ENCODE results near the gene PSME2. TPM values are rescaled to one million over a fixed set of nuclear protein-coding genes. Genes with fewer than 3 reads are reported as not detected.
A peak's percentile ranks its signal among the peaks of the same experiment; 100 is the strongest.

PSME2 gene, protein sequence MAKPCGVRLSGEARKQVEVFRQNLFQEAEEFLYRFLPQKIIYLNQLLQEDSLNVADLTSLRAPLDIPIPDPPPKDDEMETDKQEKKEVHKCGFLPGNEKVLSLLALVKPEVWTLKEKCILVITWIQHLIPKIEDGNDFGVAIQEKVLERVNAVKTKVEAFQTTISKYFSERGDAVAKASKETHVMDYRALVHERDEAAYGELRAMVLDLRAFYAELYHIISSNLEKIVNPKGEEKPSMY
- 107 and 115 TPM in 2 replicates for total RNA-seq (2013; cell fraction: nucleolus; rRNA removed)
- total RNA-seq (2014; rRNA removed), result 861 and 965 TPM in 2 replicates
- total RNA-seq (2014; rRNA removed; fragmentation: Illumina TruSeq; extraction: Trizol), result 713 and 731 TPM in 2 replicates
- 554 and 559 TPM in 2 replicates for total RNA-seq (2021)
- 477 TPM for polyA plus RNA-seq (2011; ENCODE audit: low read depth)
- 409 and 510 TPM in 2 replicates for polyA plus RNA-seq (2011; rRNA removed)
- polyA plus RNA-seq (2011; cell fraction: cytosol; rRNA removed), result 329 and 453 TPM in 2 replicates
- 907 and 945 TPM in 2 replicates for polyA plus RNA-seq (2011; cell fraction: nucleus; rRNA removed)
- 335 and 418 TPM in 2 replicates for polyA plus RNA-seq (2012)
- polyA plus RNA-seq (2014; fragmentation: Illumina TruSeq; extraction: Trizol), result 828 and 873 TPM in 2 replicates
- 1,000 to 10,000 TPM; 3,045 to 3,542 TPM for polyA plus RNA-seq (2014; fragmentation: Nextera tagmentation; extraction: Ambion mirVana)
- polyA plus RNA-seq (2014; rRNA removed), result 862 and 900 TPM in 2 replicates
- polyA plus RNA-seq (2016; fragmentation: Nextera tagmentation; extraction: Ambion mirVana), result 1,000 to 10,000 TPM; 1,453 to 1,543 TPM
- polyA minus RNA-seq (2011; rRNA and poly(A)+ RNA removed), result 154 and 207 TPM in 2 replicates
- 61.7 and 82.5 TPM in 2 replicates for polyA minus RNA-seq (2011; cell fraction: cytosol; rRNA and poly(A)+ RNA removed)
- polyA minus RNA-seq (2011; cell fraction: nucleus; rRNA and poly(A)+ RNA removed), result 139 and 176 TPM in 2 replicates
- percentile 94 among the genes with signal in this experiment for Bru-seq, nascent RNA
- percentile 98 among the genes with signal in this experiment for BruChase-seq, experiment 1, labeled RNA remaining after a 6-hour chase
- percentile 96 among the genes with signal in this experiment for BruChase-seq, experiment 2, labeled RNA remaining after a 2-hour chase
- long read RNA-seq, experiment 1, transcript PSME2-203 (11 exons, 1,502 nt), result minor isoform, 6 of 654 reads
- long read RNA-seq, experiment 1, transcript PSME2-201 (11 exons, 1,404 nt), result major isoform, 597 of 654 reads
- long read RNA-seq, experiment 1, transcript PSME2-213 (10 exons, 755 nt), result minor isoform, 8 of 654 reads
- long read RNA-seq, experiment 1, partial matches to known transcripts, result 6 of 654 reads
- long read RNA-seq, experiment 1, other reads (novel, unspliced or antisense), result 37 of 654 reads
- long read RNA-seq, experiment 2, transcript PSME2-203 (11 exons, 1,502 nt), result minor isoform, 22 of 2,856 reads
- long read RNA-seq, experiment 2, transcript PSME2-209 (8 exons, 1,721 nt), result minor isoform, 5 of 2,856 reads
- long read RNA-seq, experiment 2, transcript PSME2-213 (10 exons, 755 nt), result minor isoform, 13 of 2,856 reads
- long read RNA-seq, experiment 2, transcript PSME2-201 (11 exons, 1,404 nt), result major isoform, 2,608 of 2,856 reads
- long read RNA-seq, experiment 2, partial matches to known transcripts, result 44 of 2,856 reads
- long read RNA-seq, experiment 2, other reads (novel, unspliced or antisense), result 151 of 2,856 reads

DNA sequence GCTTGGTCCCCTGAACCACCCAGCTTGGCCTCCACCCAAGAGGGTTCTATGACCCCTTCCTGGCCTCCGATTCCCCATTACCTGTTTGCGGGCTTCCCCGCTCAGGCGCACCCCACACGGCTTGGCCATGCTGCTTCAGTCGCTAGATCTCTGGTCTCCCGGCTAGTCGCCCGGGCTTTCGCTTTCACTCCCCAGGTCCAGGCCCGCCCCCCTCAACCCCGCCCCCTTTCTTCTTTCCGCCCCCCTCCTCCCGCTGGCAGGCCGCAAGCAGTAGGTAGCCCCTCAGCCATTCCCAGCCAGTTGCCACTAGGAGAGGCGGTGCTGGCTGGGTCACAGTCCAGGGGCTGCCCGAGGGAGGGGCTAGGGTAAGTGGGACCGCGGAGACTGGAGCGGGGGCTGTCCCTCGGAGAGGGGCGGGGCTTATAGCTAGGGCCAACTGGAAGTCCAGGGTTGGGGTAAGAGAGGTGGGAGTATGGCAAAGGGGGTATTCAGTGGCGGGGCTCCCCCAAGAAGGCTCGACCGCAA lies at the start of gene PSME2:
Gene PSME2, minus strand, starts transcription at position 158 of the 525 bp plus-strand sequence. Its CDS starts 29 bp downstream, at position 129.
- Histone ChIP-seq H4K20me1 (ENCODE audit: control insufficient read depth, insufficient read depth) (no peaks in the 10 kb centered on the region), H3K9me3 (replicated peaks; ENCODE audit: control insufficient read depth, insufficient read depth, low read length) (no peaks in the 10 kb centered on the region; the same call in 2 of the 3 replicates), H2AFZ (ENCODE audit: control insufficient read depth, low read depth, low read length) (peak within 1 kb of the TSS; percentile 66), H3K36me3 (ENCODE audit: control insufficient read depth in 2 of 2, insufficient read depth in 2 of 2, low read length in 1 of 2) (peaks cover 15 to 44% of the 10 kb centered on the region in 2 experiments), H3K27me3 (replicated peaks in 1 of 2; ENCODE audit: control insufficient read depth in 2 of 2, insufficient read depth in 2 of 2, low read length in 1 of 2) (no peaks in the 10 kb centered on the region), H3K4me2 (ENCODE audit: control insufficient read depth, insufficient read depth) (peak within 1 kb of the TSS; percentile 88), H3K27ac (ENCODE audit: control insufficient read depth, insufficient read depth) (peak within 1 kb of the TSS; percentile 94), H3K4me3 (peak within 1 kb of the TSS; percentile 82), H3K79me2 (ENCODE audit: control insufficient read depth, insufficient read depth, low read length) (peaks cover 61% of the 10 kb centered on the region), H3K4me1 (ENCODE audit: control insufficient read depth, insufficient read depth, low read length) (peaks cover 14% of the 10 kb centered on the region), H3K9ac (ENCODE audit: control insufficient read depth, insufficient read depth, low read length) (peak within 1 kb of the TSS; percentile 88)
- DNase-seq (ENCODE audit: low read depth, low spot score) (peak; percentile 93), FAIRE-seq (peak; percentile 81), ATAC-seq (peak; percentile 81)
- 2% methylated on average over 18 of the region's 25 CpGs for WGBS (ENCODE audit: insufficient coverage, insufficient replicate concordance, low lambda C conversion rate, missing lambda C conversion rate)
- in situ Hi-C loops (cut with MboI) (no loop called here), intact Hi-C loops (cut with micrococcal nuclease; ENCODE audit: unreplicated experiment) (loop anchor here (5.0 kb wide), 1 partner anchor 151 kb away; the partner anchor contains the start of genes DHRS1 and NOP9)
- ChIA-PET SMC1A (ENCODE audit: uncharacterized antibody, unreplicated experiment) (interaction anchor here (0.6 to 4.8 kb wide), 13 partner anchors 10 to 1177 kb away, joined by 3 to 54 read pairs (median 7); partner anchors contain the start of genes DCAF11, IPO4, IRF9 and NRL), POLR2A (interaction anchor here (0.6 to 5.8 kb wide), 24 partner anchors 9 to 826 kb away, joined by 3 to 99 read pairs (median 8); partner anchors contain the start of genes CHMP4A, CIDEB, DCAF11 and IPO4), RAD21 (ENCODE audit: unreplicated experiment) (interaction anchor here (0.6 to 3.9 kb wide), 19 partner anchors 9 to 163 kb away, joined by 3 to 37 read pairs (median 6); partner anchors contain the start of genes CHMP4A, CIDEB, DCAF11 and IPO4), CTCF (interaction anchor here (0.7 to 8.2 kb wide), 15 partner anchors 10 to 285 kb away, joined by 3 to 63 read pairs (median 6); partner anchors contain the start of genes CHMP4A, CIDEB, DCAF11 and IRF9)
- no TSS peak for BruUV-seq (replicated peaks)
- TF ChIP-seq BCL11A (IDR thresholded peaks at IDR 0.05; ENCODE audit: low read depth, low read length), result no peak
- no peak for TF ChIP-seq PML (IDR thresholded peaks at IDR 0.05; ENCODE audit: low read length)
- TF ChIP-seq SIN3A (IDR thresholded peaks at IDR 0.05; ENCODE audit: low read depth, low read length), result peak; percentile 80
- no peak for TF ChIP-seq GATAD2B (conservative IDR thresholded peaks at IDR 0.05; ENCODE audit: low read depth)
- TF ChIP-seq, protein P1, sequence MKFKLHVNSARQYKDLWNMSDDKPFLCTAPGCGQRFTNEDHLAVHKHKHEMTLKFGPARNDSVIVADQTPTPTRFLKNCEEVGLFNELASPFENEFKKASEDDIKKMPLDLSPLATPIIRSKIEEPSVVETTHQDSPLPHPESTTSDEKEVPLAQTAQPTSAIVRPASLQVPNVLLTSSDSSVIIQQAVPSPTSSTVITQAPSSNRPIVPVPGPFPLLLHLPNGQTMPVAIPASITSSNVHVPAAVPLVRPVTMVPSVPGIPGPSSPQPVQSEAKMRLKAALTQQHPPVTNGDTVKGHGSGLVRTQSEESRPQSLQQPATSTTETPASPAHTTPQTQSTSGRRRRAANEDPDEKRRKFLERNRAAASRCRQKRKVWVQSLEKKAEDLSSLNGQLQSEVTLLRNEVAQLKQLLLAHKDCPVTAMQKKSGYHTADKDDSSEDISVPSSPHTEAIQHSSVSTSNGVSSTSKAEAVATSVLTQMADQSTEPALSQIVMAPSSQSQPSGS (IDR thresholded peaks at IDR 0.05; ENCODE audit: low read length), result no peak
- peak; percentile 51; the same call in 1 of the 2 replicates for TF ChIP-seq CHD2 (IDR thresholded peaks at IDR 0.05; ENCODE audit: borderline replicate concordance, low read depth, low read length)
- peak; percentile 96 for TF ChIP-seq MXI1 (IDR thresholded peaks at IDR 0.05; ENCODE audit: low read depth, low read length)
- TF ChIP-seq TBL1XR1 (IDR thresholded peaks at IDR 0.05; ENCODE audit: low read depth, low read length), result no peak
- TF ChIP-seq BHLHE40 (IDR thresholded peaks at IDR 0.05; ENCODE audit: borderline replicate concordance in 1 of 2, low read depth in 2 of 2, low read length in 1 of 2), result peak in 1 of 2 experiments; percentile 31; a peak in 1 of 4 replicates
- TF ChIP-seq ZNF384 (IDR thresholded peaks at IDR 0.05; ENCODE audit: borderline replicate concordance, low read depth, low read length), result no peak
- no peak for TF ChIP-seq NRF1 (conservative IDR thresholded peaks at IDR 0.05; ENCODE audit: low read depth, low read length)
- TF ChIP-seq POLR2A (IDR thresholded peaks at IDR 0.05; ENCODE audit: low read depth, low read length), result peak; percentile 82
- TF ChIP-seq MTA2 (IDR thresholded peaks at IDR 0.05; ENCODE audit: low read depth), result peak; percentile 28; the same call in 1 of the 2 replicates
- TF ChIP-seq KAT2A (conservative IDR thresholded peaks at IDR 0.05; ENCODE audit: control insufficient read depth, low read depth, low read length), result no peak
- peak in 1 of 2 experiments; percentile 5; a peak in 1 of 3 replicates for TF ChIP-seq EGR1 (IDR thresholded peaks at IDR 0.05; ENCODE audit: borderline replicate concordance in 1 of 2, low read depth in 2 of 2, low read length in 2 of 2)
- TF ChIP-seq SUZ12 (IDR thresholded peaks at IDR 0.05; ENCODE audit: unreplicated experiment), result no peak
